ENCODE data around the gene SKP1. TPM values are rescaled to one million over a fixed set of nuclear protein-coding genes. Genes with fewer than 3 reads are reported as not detected.

The SKP1 gene
- total RNA-seq, 1 experiment from 2014 or later, result 411 TPM

GRCh38 chr5:134100283-134101091, 76.3 kb downstream of the SKP1 start:
- intact Hi-C loops (cut with micrococcal nuclease; ENCODE audit: unreplicated experiment), result loop anchor here (1.0 to 5.0 kb wide), 2 partner anchors 40 to 187 kb away; no protein-coding TSS in a partner anchor
- BruUV-seq (replicated peaks), result no TSS peak
- Mint-ChIP-seq H3K9me3 (ENCODE audit: low read depth, unreplicated experiment) (no peaks in the 10 kb centered on the region), H3K27ac (ENCODE audit: unreplicated experiment) (no peak overlapping the region), H3K4me1 (ENCODE audit: low read depth, unreplicated experiment) (peaks cover 28% of the 10 kb centered on the region), H3K27me3 (ENCODE audit: unreplicated experiment) (no peaks in the 10 kb centered on the region), H3K36me3 (ENCODE audit: insufficient read depth, unreplicated experiment) (no peaks in the 10 kb centered on the region), H3K4me3 (ENCODE audit: low read depth, unreplicated experiment) (no peak overlapping the region)
- CTCF ChIA-PET, result interaction anchor here (0.5 to 3.5 kb wide), 7 partner anchors 14 to 61 kb away, joined by 3 to 15 read pairs (median 6); partner anchors contain the start of gene TCF7
- TF ChIP-seq, protein P1, sequence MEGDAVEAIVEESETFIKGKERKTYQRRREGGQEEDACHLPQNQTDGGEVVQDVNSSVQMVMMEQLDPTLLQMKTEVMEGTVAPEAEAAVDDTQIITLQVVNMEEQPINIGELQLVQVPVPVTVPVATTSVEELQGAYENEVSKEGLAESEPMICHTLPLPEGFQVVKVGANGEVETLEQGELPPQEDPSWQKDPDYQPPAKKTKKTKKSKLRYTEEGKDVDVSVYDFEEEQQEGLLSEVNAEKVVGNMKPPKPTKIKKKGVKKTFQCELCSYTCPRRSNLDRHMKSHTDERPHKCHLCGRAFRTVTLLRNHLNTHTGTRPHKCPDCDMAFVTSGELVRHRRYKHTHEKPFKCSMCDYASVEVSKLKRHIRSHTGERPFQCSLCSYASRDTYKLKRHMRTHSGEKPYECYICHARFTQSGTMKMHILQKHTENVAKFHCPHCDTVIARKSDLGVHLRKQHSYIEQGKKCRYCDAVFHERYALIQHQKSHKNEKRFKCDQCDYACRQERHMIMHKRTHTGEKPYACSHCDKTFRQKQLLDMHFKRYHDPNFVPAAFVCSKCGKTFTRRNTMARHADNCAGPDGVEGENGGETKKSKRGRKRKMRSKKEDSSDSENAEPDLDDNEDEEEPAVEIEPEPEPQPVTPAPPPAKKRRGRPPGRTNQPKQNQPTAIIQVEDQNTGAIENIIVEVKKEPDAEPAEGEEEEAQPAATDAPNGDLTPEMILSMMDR (IDR thresholded peaks at IDR 0.05; ENCODE audit: unreplicated experiment), result no peak
- DNase-seq, result peak; percentile 61

- H3K36me3 Mint-ChIP-seq (ENCODE audit: insufficient read depth, unreplicated experiment), result no peaks in the 10 kb centered on the region
- no peak overlapping the region for H3K4me3 Mint-ChIP-seq (ENCODE audit: low read depth, unreplicated experiment)
- no peaks in the 10 kb centered on the region for H3K9me3 Mint-ChIP-seq (ENCODE audit: low read depth, unreplicated experiment)
- no peak for DNase-seq
- intact Hi-C loops (cut with micrococcal nuclease; ENCODE audit: unreplicated experiment), result loop anchor here (5.0 kb wide), 1 partner anchor 187 kb away; no protein-coding TSS in a partner anchor
- no peak overlapping the region for H3K27ac Mint-ChIP-seq (ENCODE audit: unreplicated experiment)
- TF ChIP-seq, protein P1 (IDR thresholded peaks at IDR 0.05; ENCODE audit: unreplicated experiment), result no peak
- peaks cover 28% of the 10 kb centered on the region for H3K4me1 Mint-ChIP-seq (ENCODE audit: low read depth, unreplicated experiment)
- no TSS peak for BruUV-seq (replicated peaks)
- no peaks in the 10 kb centered on the region for H3K27me3 Mint-ChIP-seq (ENCODE audit: unreplicated experiment)
- CTCF ChIA-PET, result interaction anchor here (1.2 to 3.5 kb wide), 6 partner anchors 15 to 60 kb away, joined by 3 to 15 read pairs (median 6); partner anchors contain the start of gene TCF7
Observed at GRCh38 chr5:134099939-134100282, 76.8 kb downstream of the SKP1 start.

DNA sequence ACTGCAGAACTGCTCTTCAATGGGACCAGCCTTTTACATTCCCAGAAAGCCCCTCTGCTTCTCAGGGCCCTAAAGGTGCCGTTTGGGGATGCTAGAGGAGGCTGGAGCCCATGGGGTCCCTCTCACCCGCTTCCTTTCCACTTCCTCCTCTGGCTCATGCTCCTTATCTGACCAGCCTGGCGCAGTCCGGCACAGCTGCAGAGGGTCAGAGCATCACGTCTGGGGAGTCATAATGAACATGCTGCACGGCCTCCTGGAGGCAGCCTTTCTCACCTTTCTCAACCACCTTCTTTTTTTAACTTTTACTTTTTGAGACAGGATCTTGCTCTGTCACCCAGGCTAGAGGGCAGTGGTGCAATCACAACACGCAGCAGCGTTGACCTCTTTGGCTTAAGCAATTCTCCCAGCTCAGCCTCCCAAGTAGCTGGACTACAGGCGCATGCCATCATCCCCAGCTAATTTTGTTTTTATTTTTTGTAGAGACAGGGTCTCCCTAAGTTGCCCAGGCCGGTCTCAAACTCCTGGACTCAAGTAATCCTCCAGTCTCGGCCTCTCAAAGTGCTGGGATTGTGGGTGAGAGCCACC, 77.4 kb downstream of the SKP1 start:
- CTCF ChIA-PET, result interaction anchor here (2.1 to 3.5 kb wide), 2 partner anchors 46 to 60 kb away, joined by 13 to 15 read pairs; no protein-coding TSS in a partner anchor
- H3K9me3 Mint-ChIP-seq (ENCODE audit: low read depth, unreplicated experiment), result no peaks in the 10 kb centered on the region
- no peak for DNase-seq
- H3K4me3 Mint-ChIP-seq (ENCODE audit: low read depth, unreplicated experiment), result no peak overlapping the region
- H3K27ac Mint-ChIP-seq (ENCODE audit: unreplicated experiment), result no peak overlapping the region
- no peaks in the 10 kb centered on the region for H3K36me3 Mint-ChIP-seq (ENCODE audit: insufficient read depth, unreplicated experiment)
- intact Hi-C loops (cut with micrococcal nuclease; ENCODE audit: unreplicated experiment), result no loop called here
- H3K4me1 Mint-ChIP-seq (ENCODE audit: low read depth, unreplicated experiment), result peaks cover 28% of the 10 kb centered on the region
- BruUV-seq (replicated peaks), result no TSS peak
- TF ChIP-seq, protein P1 (IDR thresholded peaks at IDR 0.05; ENCODE audit: unreplicated experiment), result no peak
- H3K27me3 Mint-ChIP-seq (ENCODE audit: unreplicated experiment), result no peaks in the 10 kb centered on the region

Small RNAs within 50 kb of the gene (microRNA-seq; reads per million reads assigned to microRNA genes)
- 3.9 reads per million, percentile 7 among the genes with 10 or more reads in this experiment for gene MIR3661

Other genes with a start within 250 kb of the SKP1 start
- 104 TPM in 2 replicates for gene C5orf15, start 208.3 kb downstream of the SKP1 start, total RNA-seq (2022)
- gene VDAC1, start 172.0 kb downstream of the SKP1 start, total RNA-seq (2022), result 377 and 410 TPM in 2 replicates
- 13.6 and 16.8 TPM in 2 replicates for gene TCF7, start 62.3 kb downstream of the SKP1 start, total RNA-seq (2022)
- 242 and 260 TPM in 2 replicates for gene PPP2CA, start 49.1 kb upstream of the SKP1 start, total RNA-seq (2022)
- 2.3 and 5.0 TPM in 2 replicates for gene CDKL3, start 190.2 kb upstream of the SKP1 start, total RNA-seq (2022)
- gene UBE2B, start 194.6 kb upstream of the SKP1 start, total RNA-seq (2022), result 114 and 132 TPM in 2 replicates
- 43.7 and 51.6 TPM in 2 replicates for gene CDKN2AIPNL, start 234.9 kb upstream of the SKP1 start, total RNA-seq (2022)

Measured in Calu3 (cell line).